ENCODE data around the gene FLT3.

FLT3 gene

DNA sequence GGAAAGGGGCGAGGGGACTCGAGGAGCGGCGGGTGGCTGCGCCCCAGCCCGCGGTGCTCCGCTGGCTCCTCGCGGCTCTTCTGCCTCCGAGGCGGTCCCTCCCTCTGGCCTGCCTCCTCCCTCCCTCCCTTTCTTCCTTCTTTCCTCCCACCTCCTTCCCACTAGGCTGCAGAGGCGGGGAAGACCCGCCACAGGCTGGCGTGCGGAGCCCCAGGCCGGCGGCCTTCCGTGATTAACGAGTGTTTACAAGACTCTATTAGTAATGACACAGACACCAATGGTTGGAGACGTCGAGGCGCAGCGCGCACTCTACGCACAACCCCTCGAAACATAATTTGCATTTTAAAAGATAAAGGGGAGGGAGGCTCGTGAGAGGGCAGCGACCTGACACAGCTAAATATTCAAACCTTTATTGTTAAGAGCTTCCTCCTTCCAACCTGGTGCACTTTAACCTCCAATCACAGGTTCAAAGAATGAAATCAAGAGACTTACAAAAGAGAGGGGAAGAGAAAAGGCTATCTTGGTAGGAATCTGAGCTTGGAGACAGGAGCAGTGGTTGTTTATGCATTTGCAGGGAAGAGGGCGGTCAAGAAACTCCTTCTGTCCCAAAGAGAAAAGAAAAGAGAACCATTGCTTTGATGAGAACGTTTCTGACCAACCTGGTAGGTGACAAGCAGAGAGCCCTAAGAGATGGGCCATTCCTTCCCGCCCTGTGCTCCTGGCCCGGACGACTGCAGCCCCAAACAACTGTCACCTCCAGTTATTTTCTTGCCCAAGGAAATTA, 131.1 kb downstream of the FLT3 start, which contains the start of gene CDX2 (continued):
- no peak for TF ChIP-seq ZNF521 (tag by site-specific recombination; IDR thresholded peaks at IDR 0.05)
- no peak for TF ChIP-seq ZNF2 (tag by site-specific recombination; IDR thresholded peaks at IDR 0.05)
- TF ChIP-seq ZFHX2 (tag by site-specific recombination; conservative IDR thresholded peaks at IDR 0.05) = peak; percentile 93
- TF ChIP-seq ZNF555 (tag by site-specific recombination; conservative IDR thresholded peaks at IDR 0.05) = no peak
- TF ChIP-seq KLF7 (tag by site-specific recombination; IDR thresholded peaks at IDR 0.05; ENCODE audit: borderline replicate concordance) = no peak
- TF ChIP-seq ZNF704 (tag by site-specific recombination; IDR thresholded peaks at IDR 0.05) = no peak
- TF ChIP-seq ZBTB17 (tag by site-specific recombination; IDR thresholded peaks at IDR 0.05) = peak; percentile 73
- TF ChIP-seq, protein P1, sequence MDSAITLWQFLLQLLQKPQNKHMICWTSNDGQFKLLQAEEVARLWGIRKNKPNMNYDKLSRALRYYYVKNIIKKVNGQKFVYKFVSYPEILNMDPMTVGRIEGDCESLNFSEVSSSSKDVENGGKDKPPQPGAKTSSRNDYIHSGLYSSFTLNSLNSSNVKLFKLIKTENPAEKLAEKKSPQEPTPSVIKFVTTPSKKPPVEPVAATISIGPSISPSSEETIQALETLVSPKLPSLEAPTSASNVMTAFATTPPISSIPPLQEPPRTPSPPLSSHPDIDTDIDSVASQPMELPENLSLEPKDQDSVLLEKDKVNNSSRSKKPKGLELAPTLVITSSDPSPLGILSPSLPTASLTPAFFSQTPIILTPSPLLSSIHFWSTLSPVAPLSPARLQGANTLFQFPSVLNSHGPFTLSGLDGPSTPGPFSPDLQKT (IDR thresholded peaks at IDR 0.05; ENCODE audit: borderline replicate concordance, low read depth, low read length) = no peak
- no peak for TF ChIP-seq ZBTB44 (tag by site-specific recombination; IDR thresholded peaks at IDR 0.05)
- TF ChIP-seq ZNF302 (tag by site-specific recombination; IDR thresholded peaks at IDR 0.05; ENCODE audit: low read depth) = no peak
- TF ChIP-seq ZNF585B (tag by site-specific recombination; IDR thresholded peaks at IDR 0.05) = no peak
- TF ChIP-seq ZEB2 (tag by site-specific recombination; IDR thresholded peaks at IDR 0.05) = peak; percentile 61
- TF ChIP-seq ZNF202 (tag by site-specific recombination; IDR thresholded peaks at IDR 0.05; ENCODE audit: borderline replicate concordance) = no peak
- 0 out of 2 replicates have a peak, but pooled peaks have one; percentile 56 for TF ChIP-seq KLF8 (tag by site-specific recombination; IDR thresholded peaks at IDR 0.05)
- TF ChIP-seq ZNF366 (tag by site-specific recombination; conservative IDR thresholded peaks at IDR 0.05) = peak; percentile 85
- peak; percentile 97 for TF ChIP-seq IKZF3 (tag by site-specific recombination; IDR thresholded peaks at IDR 0.05)
- TF ChIP-seq SP3 (tag by site-specific recombination; IDR thresholded peaks at IDR 0.05) = peak; percentile 77
- TF ChIP-seq ZNF560 (tag by site-specific recombination; IDR thresholded peaks at IDR 0.05; ENCODE audit: borderline replicate concordance) = no peak
- TF ChIP-seq ZNF571 (tag by site-specific recombination; IDR thresholded peaks at IDR 0.05) = no peak
- TF ChIP-seq ZNF830 (tag by site-specific recombination; IDR thresholded peaks at IDR 0.05; ENCODE audit: low read depth) = no peak
- 0 out of 2 replicates have a peak, but pooled peaks have one; percentile 0 for TF ChIP-seq ZFP37 (tag by site-specific recombination; IDR thresholded peaks at IDR 0.05)
- TF ChIP-seq, protein P2, sequence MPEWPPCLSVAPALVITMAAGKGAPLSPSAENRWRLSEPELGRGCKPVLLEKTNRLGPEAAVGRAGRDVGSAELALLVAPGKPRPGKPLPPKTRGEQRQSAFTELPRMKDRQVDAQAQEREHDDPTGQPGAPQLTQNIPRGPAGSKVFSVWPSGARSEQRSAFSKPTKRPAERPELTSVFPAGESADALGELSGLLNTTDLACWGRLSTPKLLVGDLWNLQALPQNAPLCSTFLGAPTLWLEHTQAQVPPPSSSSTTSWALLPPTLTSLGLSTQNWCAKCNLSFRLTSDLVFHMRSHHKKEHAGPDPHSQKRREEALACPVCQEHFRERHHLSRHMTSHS (tag by site-specific recombination; IDR thresholded peaks at IDR 0.05) = no peak
- TF ChIP-seq ZNF146 (tag by site-specific recombination; IDR thresholded peaks at IDR 0.05) = no peak
- 0 out of 2 replicates have a peak, but pooled peaks have one; percentile 13 for TF ChIP-seq ZNF777 (tag by site-specific recombination; IDR thresholded peaks at IDR 0.05; ENCODE audit: borderline replicate concordance)
- TF ChIP-seq ZNF354C (tag by site-specific recombination; IDR thresholded peaks at IDR 0.05; ENCODE audit: borderline replicate concordance, low read depth) = no peak
- peak; percentile 88 for TF ChIP-seq SP2 (tag by site-specific recombination; IDR thresholded peaks at IDR 0.05)
- no peak for TF ChIP-seq ZNF24 (tag by site-specific recombination; IDR thresholded peaks at IDR 0.05)
- TF ChIP-seq, protein P3, sequence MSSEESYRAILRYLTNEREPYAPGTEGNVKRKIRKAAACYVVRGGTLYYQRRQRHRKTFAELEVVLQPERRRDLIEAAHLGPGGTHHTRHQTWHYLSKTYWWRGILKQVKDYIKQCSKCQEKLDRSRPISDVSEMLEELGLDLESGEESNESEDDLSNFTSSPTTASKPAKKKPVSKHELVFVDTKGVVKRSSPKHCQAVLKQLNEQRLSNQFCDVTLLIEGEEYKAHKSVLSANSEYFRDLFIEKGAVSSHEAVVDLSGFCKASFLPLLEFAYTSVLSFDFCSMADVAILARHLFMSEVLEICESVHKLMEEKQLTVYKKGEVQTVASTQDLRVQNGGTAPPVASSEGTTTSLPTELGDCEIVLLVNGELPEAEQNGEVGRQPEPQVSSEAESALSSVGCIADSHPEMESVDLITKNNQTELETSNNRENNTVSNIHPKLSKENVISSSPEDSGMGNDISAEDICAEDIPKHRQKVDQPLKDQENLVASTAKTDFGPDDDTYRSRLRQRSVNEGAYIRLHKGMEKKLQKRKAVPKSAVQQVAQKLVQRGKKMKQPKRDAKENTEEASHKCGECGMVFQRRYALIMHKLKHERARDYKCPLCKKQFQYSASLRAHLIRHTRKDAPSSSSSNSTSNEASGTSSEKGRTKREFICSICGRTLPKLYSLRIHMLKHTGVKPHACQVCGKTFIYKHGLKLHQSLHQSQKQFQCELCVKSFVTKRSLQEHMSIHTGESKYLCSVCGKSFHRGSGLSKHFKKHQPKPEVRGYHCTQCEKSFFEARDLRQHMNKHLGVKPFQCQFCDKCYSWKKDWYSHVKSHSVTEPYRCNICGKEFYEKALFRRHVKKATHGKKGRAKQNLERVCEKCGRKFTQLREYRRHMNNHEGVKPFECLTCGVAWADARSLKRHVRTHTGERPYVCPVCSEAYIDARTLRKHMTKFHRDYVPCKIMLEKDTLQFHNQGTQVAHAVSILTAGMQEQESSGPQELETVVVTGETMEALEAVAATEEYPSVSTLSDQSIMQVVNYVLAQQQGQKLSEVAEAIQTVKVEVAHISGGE (tag by site-specific recombination; conservative IDR thresholded peaks at IDR 0.05; ENCODE audit: low read depth) = 0 out of 2 replicates have a peak, but pooled peaks have one; percentile 6
